Tibial nerve (tissue), 4 donors: ENCODE results near the gene ABI3BP. TPM values are rescaled to one million over a fixed set of nuclear protein-coding genes. Genes with fewer than 3 reads are reported as not detected.

Experiments
- DNase-seq, 2 donors: peaks; one replicate each; pipeline ENCODE4 v3.0.0-alpha.2; 2019; ENCODE audit warnings: low spot score in 2 of 2
- H3K27ac ChIP-seq, 4 donors: fragments of 200-600 bp; sonication (generic) in 3 of 4; one replicate each; pipeline ENCODE4 v1.5.1; 2017 to 2019; ENCODE audit warnings: mild to moderate bottlenecking in 1 of 4
- H3K27me3 ChIP-seq, 2 donors: fragments of 200-600 bp; sonication (generic) in 1 of 2; one replicate each; pipeline versions ENCODE4 v1.5.1 to v1.6.0; 2017 to 2019
- H3K36me3 ChIP-seq, 3 donors: fragments of 200-600 bp; sonication (generic); one replicate each; pipeline ENCODE4 v1.5.1; 2018 to 2019
- H3K4me1 ChIP-seq, 4 donors: fragments of 200-600 bp; sonication (generic) in 3 of 4; one replicate each; pipeline ENCODE4 v1.5.1; 2017 to 2019
- H3K4me3 ChIP-seq, 4 donors: fragments of 200-600 bp; sonication (generic) in 3 of 4; one replicate each; pipeline ENCODE4 v1.5.1; 2017 to 2019; ENCODE audit warnings: mild to moderate bottlenecking in 1 of 4, moderate library complexity in 1 of 4
- H3K9me3 ChIP-seq, 4 donors: fragments of 200-600 bp; sonication (generic) in 3 of 4; one replicate each; pipeline ENCODE4 v1.5.1; 2017 to 2019
- CTCF ChIP-seq, 5 experiments: fragments of 200-600 bp in 3 of 5; fragments of 450-650 bp in 2 of 5; sonication (generic) in 3 of 5; IDR thresholded peaks; one replicate each; pipeline ENCODE4 v1.5.1; 2016 to 2019; ENCODE audit warnings: antibody characterized with exemption in 5 of 5, mild to moderate bottlenecking in 3 of 5, moderate library complexity in 2 of 5
- EP300 ChIP-seq, 2 donors: sonication (generic); formaldehyde crosslinking; IDR thresholded peaks; one replicate each; pipeline ENCODE4 v1.6.1; 2017; ENCODE audit warnings: antibody characterized with exemption in 2 of 2, mild to moderate bottlenecking in 1 of 2
- POLR2A ChIP-seq, 2 donors: fragments of 450-650 bp; IDR thresholded peaks; one replicate each; pipeline ENCODE4 v1.6.1; 2017; ENCODE audit warnings: antibody characterized with exemption in 2 of 2, mild to moderate bottlenecking in 2 of 2, moderate library complexity in 2 of 2
- WGBS, 2 donors: methylation state at CpG; one replicate each; pipeline ENCODE4 v1.1.5; 2018; 5-methylcytosine and 5-hydroxymethylcytosine counted together
- total RNA-seq, 4 donors: library from RNA; depleted of rRNA; stranded (reverse); fragments of >200 nt; gene quantifications; one replicate each; pipeline ENCODE4 v1.1.0, GENCODE V29; 2016

ABI3BP gene
- total RNA-seq, 4 donors from 2014 or later: 39.6 to 189 (median 139) TPM

- Histone ChIP-seq H3K36me3 (no peaks in the 10 kb centered on the region), H3K4me1 (peaks cover 0 to 14% (median 3%) of the 10 kb centered on the region in 4 donors), H3K27me3 (no peaks in the 10 kb centered on the region), H3K27ac (peak overlapping the region in 3 of 4 donors; percentile 5 to 34 (median 21)), H3K9me3 (no peaks in the 10 kb centered on the region), H3K4me3 (no peak overlapping the region)
- DNase-seq: no peak
- TF ChIP-seq EP300 (IDR thresholded peaks at IDR 0.05) (no peak), POLR2A (IDR thresholded peaks at IDR 0.05) (no peak), CTCF (IDR thresholded peaks at IDR 0.05) (no peak)
- 60 to 63% methylated on average over 2 of the region's 2 CpGs for WGBS, 2 donors
Observed at GRCh38 chr3:100971798-100972197, 21.4 kb downstream of the ABI3BP start.

GRCh38 chr3:100970477-100970990 is 22.7 kb downstream of the ABI3BP start:
- peaks cover 0 to 7% (median 3%) of the 10 kb centered on the region in 4 donors for H3K4me1 ChIP-seq
- peak overlapping the region in 1 of 4 donors; percentile 5 for H3K27ac ChIP-seq
- WGBS, 2 donors: 97 to 99% methylated on average over 6 of the region's 6 CpGs
- H3K27me3 ChIP-seq: no peaks in the 10 kb centered on the region
- no peak for TF ChIP-seq CTCF (IDR thresholded peaks at IDR 0.05)
- no peak for TF ChIP-seq EP300 (IDR thresholded peaks at IDR 0.05)
- TF ChIP-seq POLR2A (IDR thresholded peaks at IDR 0.05): no peak
- no peaks in the 10 kb centered on the region for H3K9me3 ChIP-seq
- no peaks in the 10 kb centered on the region for H3K36me3 ChIP-seq
- no peak for DNase-seq
- no peak overlapping the region for H3K4me3 ChIP-seq

GRCh38 chr3:100968932-100969906 is 24.0 kb downstream of the ABI3BP start:
- 78 to 85% methylated on average over 6 of the region's 6 CpGs for WGBS, 2 donors
- DNase-seq: peak in 1 of 2 donors; percentile 55
- Histone ChIP-seq H3K4me1 (peaks cover 0 to 7% (median 3%) of the 10 kb centered on the region in 4 donors), H3K27ac (peak overlapping the region in 2 of 4 donors; percentile 25 to 35), H3K9me3 (no peaks in the 10 kb centered on the region), H3K27me3 (no peaks in the 10 kb centered on the region), H3K4me3 (no peak overlapping the region), H3K36me3 (no peaks in the 10 kb centered on the region)
- TF ChIP-seq CTCF (IDR thresholded peaks at IDR 0.05) (no peak), POLR2A (IDR thresholded peaks at IDR 0.05) (no peak), EP300 (IDR thresholded peaks at IDR 0.05) (peak in 1 of 2 donors; percentile 65)

GRCh38 chr3:100966807-100967206 is 26.4 kb downstream of the ABI3BP start:
- Histone ChIP-seq H3K4me1 (no peaks in the 10 kb centered on the region), H3K36me3 (no peaks in the 10 kb centered on the region), H3K4me3 (no peak overlapping the region), H3K27me3 (no peaks in the 10 kb centered on the region), H3K27ac (no peak overlapping the region), H3K9me3 (no peaks in the 10 kb centered on the region)
- DNase-seq: no peak
- no peak for TF ChIP-seq POLR2A (IDR thresholded peaks at IDR 0.05)
- no peak for TF ChIP-seq CTCF (IDR thresholded peaks at IDR 0.05)
- no peak for TF ChIP-seq EP300 (IDR thresholded peaks at IDR 0.05)
- WGBS, 2 donors: 85% methylated on average over 2 of the region's 2 CpGs

GRCh38 chr3:100966049-100966491 is 27.2 kb downstream of the ABI3BP start:
- Histone ChIP-seq H3K27me3 (no peaks in the 10 kb centered on the region), H3K4me3 (no peak overlapping the region), H3K27ac (no peak overlapping the region), H3K4me1 (no peaks in the 10 kb centered on the region), H3K36me3 (no peaks in the 10 kb centered on the region), H3K9me3 (peaks cover 0 to 2% (median 0%) of the 10 kb centered on the region in 4 donors)
- no peak for DNase-seq
- TF ChIP-seq POLR2A (IDR thresholded peaks at IDR 0.05) (no peak), EP300 (IDR thresholded peaks at IDR 0.05) (no peak), CTCF (IDR thresholded peaks at IDR 0.05) (no peak)
- 68 to 71% methylated on average over 3 of the region's 3 CpGs for WGBS, 2 donors
